A549 (cell line): ENCODE results near the gene RCN2. TPM values are rescaled to one million over a fixed set of nuclear protein-coding genes. Genes with fewer than 3 reads are reported as not detected.

Source experiments
- ATAC-seq, 2 experiments: fragments of 200-7000 bp in 1 of 2; fragments of >200 bp in 1 of 2; cut with Nextera tagmentation in 1 of 2; cut with Tn5 transposase in 1 of 2; 3 replicates each; pipeline versions ENCODE4 v1.8.0 to v1.9.1; 2018 to 2020; ENCODE audit warnings: mild to moderate bottlenecking in 1 of 2, moderate library complexity in 1 of 2
- CTCF ChIA-PET: fragments of 300-600 bp; sonication (Branson Sonifier 250); formaldehyde crosslinking; extraction: SDS; loops from one replicate; lab custom pipeline; 2021; ENCODE audit warnings: antibody characterized with exemption, inconsistent platforms; lab: Yijun Ruan, JAX
- POLR2A ChIA-PET: fragments of 350-600 bp; formaldehyde crosslinking; extraction: SDS; loops from one replicate; lab custom pipeline; 2021; ENCODE audit warnings: antibody characterized with exemption, inconsistent platforms; lab: Yijun Ruan, JAX
- DNase-seq, 2 experiments: peaks; one replicate each; pipeline versions ENCODE4 v3.0.0 to v3.0.0-alpha.2; 2011 to 2016; ENCODE audit warnings: low read depth in 1 of 2, low spot score in 1 of 2
- FAIRE-seq: peaks from 2 replicates; lab custom pipeline; 2011; peaks lifted over from hg19 to GRCh38; lab: Jason Lieb, UNC
- H3K27ac ChIP-seq, 2 experiments: fragments of >200 bp; sonication (Bioruptor Twin); formaldehyde crosslinking; 3 replicates each; pipeline ENCODE4 v1.5.1; 2016 to 2017
- H3K4me1 ChIP-seq: fragments of >200 bp; sonication (Bioruptor Twin); formaldehyde crosslinking; 3 replicates; pipeline ENCODE4 v1.6.1; 2016
- H3K4me2 ChIP-seq: fragments of >200 bp; sonication (Bioruptor Twin); formaldehyde crosslinking; 3 replicates; pipeline ENCODE4 v1.6.1; 2016
- H3K4me3 ChIP-seq: fragments of >200 bp; sonication (Bioruptor Twin); formaldehyde crosslinking; 3 replicates; pipeline ENCODE4 v1.5.1; 2016
- H3K9me3 ChIP-seq: fragments of >200 bp; sonication (Bioruptor Twin); formaldehyde crosslinking; 3 replicates; pipeline ENCODE4 v1.6.1; 2016
- BCL3 ChIP-seq: fragments of >200 bp; sonication (Bioruptor Twin); formaldehyde crosslinking; IDR thresholded peaks from 3 replicates; pipeline ENCODE4 v1.6.1; 2016
- CHD2 ChIP-seq: fragments of 150-350 bp; IDR thresholded peaks from 2 replicates; pipeline ENCODE4 v1.6.1; 2014; ENCODE audit warnings: low read length; ENCODE audit not compliant: partially characterized antibody
- EHMT2 ChIP-seq: fragments of 200-600 bp; sonication (generic); IDR thresholded peaks from 2 replicates; pipeline ENCODE4 v1.6.1; 2016; ENCODE audit warnings: antibody characterized with exemption, low read depth, mild to moderate bottlenecking, moderate library complexity
- EP300 ChIP-seq, 2 experiments: fragments of >200 bp; sonication (Bioruptor Twin); formaldehyde crosslinking; IDR thresholded peaks; 2 replicates in 1 of 2; 3 replicates in 1 of 2; pipeline ENCODE4 v1.6.1; 2016 to 2017
- HDAC2 ChIP-seq: fragments of 200-600 bp; sonication (generic); IDR thresholded peaks from 2 replicates; pipeline ENCODE4 v1.6.1; 2016
- HEYL ChIP-seq: fragments of 250-450 bp; sonication (Bioruptor Pico); IDR thresholded peaks from 2 replicates; pipeline ENCODE4 v1.8.0; 2021; ENCODE audit warnings: mild to moderate bottlenecking, moderate library complexity
- HOXA7 ChIP-seq: fragments of 250-450 bp; sonication (Bioruptor Pico); IDR thresholded peaks from 2 replicates; pipeline ENCODE4 v1.5.0; 2020; ENCODE audit warnings: mild to moderate bottlenecking, moderate library complexity
- MAFK ChIP-seq: fragments of 450-650 bp; IDR thresholded peaks from 2 replicates; pipeline ENCODE4 v1.6.1; 2014; ENCODE audit not compliant: partially characterized antibody
- NFE2L2 ChIP-seq: fragments of 150-350 bp; conservative IDR thresholded peaks from 2 replicates; pipeline ENCODE4 v1.6.1; 2014; ENCODE audit warnings: low read length
- NR3C1 ChIP-seq: fragments of >200 bp; sonication (Bioruptor Twin); formaldehyde crosslinking; IDR thresholded peaks from 3 replicates; pipeline ENCODE4 v1.6.1; 2017
- POLR2AphosphoS2 ChIP-seq: conservative IDR thresholded peaks from 2 replicates; pipeline ENCODE4 v1.6.1; 2012; ENCODE audit warnings: low read length, improper control_type of control experiment, inconsistent platforms
- RAD21 ChIP-seq, 2 experiments: fragments of >200 bp in 1 of 2; sonication (Bioruptor Twin) in 1 of 2; formaldehyde crosslinking in 1 of 2; IDR thresholded peaks in 1 of 2; conservative IDR thresholded peaks in 1 of 2; 2 replicates in 1 of 2; 3 replicates in 1 of 2; pipeline ENCODE4 v1.6.1; 2012 to 2018; ENCODE audit warnings: inconsistent platforms in 1 of 2
- REST ChIP-seq: fragments of 200-600 bp; sonication (generic); IDR thresholded peaks from 2 replicates; pipeline ENCODE4 v1.6.1; 2016; ENCODE audit warnings: antibody characterized with exemption, mild to moderate bottlenecking, moderate library complexity
- RFX5 ChIP-seq: fragments of 450-650 bp; IDR thresholded peaks from 2 replicates; pipeline ENCODE4 v1.7.1; 2014; ENCODE audit warnings: antibody characterized with exemption, mild to moderate bottlenecking, moderate library complexity
- SREBF2 ChIP-seq: fragments of 450-650 bp; IDR thresholded peaks from 2 replicates; pipeline ENCODE4 v1.6.1; 2014; ENCODE audit warnings: mild to moderate bottlenecking, moderate library complexity
- TFCP2L1 ChIP-seq: fragments of 250-450 bp; sonication (Bioruptor Pico); IDR thresholded peaks from 2 replicates; pipeline ENCODE4 v1.5.0; 2021; ENCODE audit warnings: mild to moderate bottlenecking
- USF2 ChIP-seq: fragments of 450-650 bp; IDR thresholded peaks from 2 replicates; pipeline ENCODE4 v1.6.1; 2014; ENCODE audit warnings: antibody characterized with exemption
- ZC3H11A ChIP-seq: fragments of 450-650 bp; IDR thresholded peaks from 2 replicates; pipeline ENCODE4 v1.6.1; 2014; ENCODE audit warnings: antibody characterized with exemption, mild to moderate bottlenecking
- ZSCAN20 ChIP-seq: fragments of 250-450 bp; sonication (Bioruptor Pico); IDR thresholded peaks from 2 replicates; pipeline ENCODE4 v1.8.0; 2022; ENCODE audit warnings: mild to moderate bottlenecking, moderate library complexity
- WGBS: methylation state at CpG from one replicate; pipeline ENCODE4 v1.1.6; 2017; ENCODE audit errors: missing lambda C conversion rate; 5-methylcytosine and 5-hydroxymethylcytosine counted together
- polyA plus RNA-seq, 4 experiments: library from polyadenylated mRNA; depleted of rRNA in 3 of 4; stranded (reverse); fragments of >200 nt; fragmentation: RNase III in 1 of 4; extraction: RNeasy Plus Mini Kit Qiagen cat#74134 plus additional on column Dnase treatment in 1 of 4; gene quantifications; 2 replicates in 3 of 4; 3 replicates in 1 of 4; pipeline ENCODE4 v1.2.3, GENCODE V29; 2011 to 2017
- TF ChIP-seq, protein P1 (sequence below): fragments of >200 bp; sonication (Bioruptor Twin); formaldehyde crosslinking; IDR thresholded peaks from 3 replicates; pipeline ENCODE4 v1.5.1; 2016

RCN2 gene
- polyA plus RNA-seq, 2 of the 4 experiments (the other 2 are of a cell fraction): 81.3 to 152 TPM

- WGBS: 86% methylated on average over 2 of the region's 2 CpGs
- DNase-seq (no peak), FAIRE-seq (no peak), ATAC-seq (no peak)
- no peaks in the 10 kb centered on the region for H3K9me3 ChIP-seq
- TF ChIP-seq ZSCAN20 (CRISPR knock-in tag): no peak
- no peak for TF ChIP-seq ZC3H11A
- no peak for TF ChIP-seq CHD2
- no peak for TF ChIP-seq EP300 (IDR thresholded peaks at IDR 0.05)
- POLR2A ChIA-PET: no interaction called here
- H3K27ac ChIP-seq: no peak overlapping the region
- H3K4me1 ChIP-seq: peaks cover 9% of the 10 kb centered on the region
- no peak overlapping the region for H3K4me2 ChIP-seq
- H3K4me3 ChIP-seq: no peak overlapping the region
- CTCF ChIA-PET: interaction anchor here (1.5 to 2.8 kb wide), 2 partner anchors 12 to 24 kb away, joined by 4 to 9 read pairs; no protein-coding TSS in a partner anchor
Observed at GRCh38 chr15:76999996-77000395, 68.4 kb downstream of the RCN2 start.

- Histone ChIP-seq H3K4me3 (no peak overlapping the region), H3K4me1 (peaks cover 7% of the 10 kb centered on the region), H3K27ac (no peak overlapping the region), H3K9me3 (no peaks in the 10 kb centered on the region)
- WGBS: 59% methylated on average over 4 of the region's 4 CpGs
- ATAC-seq (no peak), FAIRE-seq (no peak), DNase-seq (no peak)
- ChIA-PET CTCF (interaction anchor here (1.5 to 2.8 kb wide), 2 partner anchors 14 to 23 kb away, joined by 4 to 9 read pairs; no protein-coding TSS in a partner anchor), POLR2A (no interaction called here)
- TF ChIP-seq HOXA7 (CRISPR knock-in tag) (no peak), REST (no peak), USF2 (no peak), CHD2 (no peak), ZSCAN20 (CRISPR knock-in tag) (no peak), HDAC2 (no peak), ZC3H11A (no peak), MAFK (no peak), HEYL (no peak)
- TF ChIP-seq, all 56 proteins: peak for 0
- no peak overlapping the region for H3K4me2 ChIP-seq
Observed at GRCh38 chr15:77001351-77001750, 69.8 kb downstream of the RCN2 start.

GRCh38 chr15:77001966-77002365, 70.4 kb downstream of the RCN2 start:
- peaks cover 1% of the 10 kb centered on the region; the same call in 2 of the 3 replicates for H3K4me1 ChIP-seq
- TF ChIP-seq POLR2AphosphoS2 (no peak), SREBF2 (no peak), NFE2L2 (no peak), EP300 (IDR thresholded peaks at IDR 0.05) (no peak), TFCP2L1 (CRISPR knock-in tag) (no peak), NR3C1 (no peak), RFX5 (no peak), BCL3 (no peak), EHMT2 (no peak), RAD21 (conservative IDR thresholded peaks at IDR 0.05 in 1 of 2, IDR thresholded peaks at IDR 0.05 in 1 of 2) (no peak), USF2 (no peak)
- TF ChIP-seq, protein P1, sequence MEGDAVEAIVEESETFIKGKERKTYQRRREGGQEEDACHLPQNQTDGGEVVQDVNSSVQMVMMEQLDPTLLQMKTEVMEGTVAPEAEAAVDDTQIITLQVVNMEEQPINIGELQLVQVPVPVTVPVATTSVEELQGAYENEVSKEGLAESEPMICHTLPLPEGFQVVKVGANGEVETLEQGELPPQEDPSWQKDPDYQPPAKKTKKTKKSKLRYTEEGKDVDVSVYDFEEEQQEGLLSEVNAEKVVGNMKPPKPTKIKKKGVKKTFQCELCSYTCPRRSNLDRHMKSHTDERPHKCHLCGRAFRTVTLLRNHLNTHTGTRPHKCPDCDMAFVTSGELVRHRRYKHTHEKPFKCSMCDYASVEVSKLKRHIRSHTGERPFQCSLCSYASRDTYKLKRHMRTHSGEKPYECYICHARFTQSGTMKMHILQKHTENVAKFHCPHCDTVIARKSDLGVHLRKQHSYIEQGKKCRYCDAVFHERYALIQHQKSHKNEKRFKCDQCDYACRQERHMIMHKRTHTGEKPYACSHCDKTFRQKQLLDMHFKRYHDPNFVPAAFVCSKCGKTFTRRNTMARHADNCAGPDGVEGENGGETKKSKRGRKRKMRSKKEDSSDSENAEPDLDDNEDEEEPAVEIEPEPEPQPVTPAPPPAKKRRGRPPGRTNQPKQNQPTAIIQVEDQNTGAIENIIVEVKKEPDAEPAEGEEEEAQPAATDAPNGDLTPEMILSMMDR: no peak
- ATAC-seq: no peak
- ChIA-PET POLR2A (no interaction called here), CTCF (interaction anchor here (2.8 kb wide), 1 partner anchor 22 kb away, joined by 9 read pairs; no protein-coding TSS in a partner anchor)
- no peak overlapping the region for H3K27ac ChIP-seq
- no peak overlapping the region for H3K4me3 ChIP-seq
- H3K4me2 ChIP-seq: no peak overlapping the region
- WGBS: 28% methylated on average over 4 of the region's 4 CpGs
- no peak for DNase-seq
- H3K9me3 ChIP-seq: no peaks in the 10 kb centered on the region
- no peak for FAIRE-seq
